ENCODE measurements around the gene GNA14.
"Not testable (repeated sequence)": the region's sequence is repeated elsewhere in the genome, so short reads cannot be mapped to it uniquely, and the experiment has no call there.

Gene GNA14

DNA sequence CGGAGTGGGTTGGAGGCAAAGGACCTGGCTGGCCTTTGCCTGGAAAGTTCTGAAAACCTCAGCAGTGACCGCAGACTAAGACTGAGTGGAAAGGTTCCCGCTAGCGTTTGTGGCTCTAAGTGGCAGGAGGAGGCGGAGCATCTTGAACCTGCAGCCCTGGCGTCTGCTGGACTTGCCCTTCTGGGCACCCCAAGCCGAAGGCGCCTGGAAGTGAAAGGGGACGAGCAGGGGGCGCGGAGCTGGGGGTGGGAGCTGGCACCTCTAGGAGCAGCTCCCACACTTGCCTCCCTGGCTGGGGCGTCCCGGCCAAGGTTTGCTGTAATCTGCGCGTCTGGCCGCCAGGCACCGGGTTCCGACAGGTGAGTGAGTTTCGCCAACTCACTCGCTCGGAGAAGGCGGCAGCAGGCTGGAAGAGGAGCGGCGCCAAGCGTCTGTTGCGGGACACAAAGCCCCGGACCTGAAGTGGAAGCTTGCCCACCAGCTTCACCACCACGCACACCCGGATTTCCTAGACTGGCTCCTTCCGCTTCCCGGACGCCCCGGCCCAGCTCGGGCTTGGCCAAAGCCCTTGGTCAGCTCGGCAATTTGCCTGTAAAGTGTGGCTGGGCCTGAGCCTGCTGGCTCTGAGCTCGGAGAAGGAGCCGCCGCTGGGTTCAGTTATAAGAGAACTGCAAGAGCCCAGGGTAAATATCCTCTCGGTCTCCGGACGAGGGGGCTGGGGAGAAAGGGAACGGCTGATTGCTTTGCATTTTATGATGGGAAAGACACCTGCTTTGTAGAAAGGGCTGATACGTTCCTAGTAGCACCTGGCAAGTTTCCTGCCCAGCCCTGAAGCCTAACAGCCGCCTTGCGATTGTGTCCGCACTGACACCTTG lies at the start of gene GNA14:
Gene GNA14 (minus strand): TSS at position 89 of the 875 bp plus-strand sequence. CDS start 529 bp downstream, outside the sequence.
- no peaks in the 10 kb centered on the region for H3K79me2 ChIP-seq (ENCODE audit: insufficient read depth, low read depth)
- TF ChIP-seq, protein P1, sequence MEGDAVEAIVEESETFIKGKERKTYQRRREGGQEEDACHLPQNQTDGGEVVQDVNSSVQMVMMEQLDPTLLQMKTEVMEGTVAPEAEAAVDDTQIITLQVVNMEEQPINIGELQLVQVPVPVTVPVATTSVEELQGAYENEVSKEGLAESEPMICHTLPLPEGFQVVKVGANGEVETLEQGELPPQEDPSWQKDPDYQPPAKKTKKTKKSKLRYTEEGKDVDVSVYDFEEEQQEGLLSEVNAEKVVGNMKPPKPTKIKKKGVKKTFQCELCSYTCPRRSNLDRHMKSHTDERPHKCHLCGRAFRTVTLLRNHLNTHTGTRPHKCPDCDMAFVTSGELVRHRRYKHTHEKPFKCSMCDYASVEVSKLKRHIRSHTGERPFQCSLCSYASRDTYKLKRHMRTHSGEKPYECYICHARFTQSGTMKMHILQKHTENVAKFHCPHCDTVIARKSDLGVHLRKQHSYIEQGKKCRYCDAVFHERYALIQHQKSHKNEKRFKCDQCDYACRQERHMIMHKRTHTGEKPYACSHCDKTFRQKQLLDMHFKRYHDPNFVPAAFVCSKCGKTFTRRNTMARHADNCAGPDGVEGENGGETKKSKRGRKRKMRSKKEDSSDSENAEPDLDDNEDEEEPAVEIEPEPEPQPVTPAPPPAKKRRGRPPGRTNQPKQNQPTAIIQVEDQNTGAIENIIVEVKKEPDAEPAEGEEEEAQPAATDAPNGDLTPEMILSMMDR (conservative IDR thresholded peaks at IDR 0.05; ENCODE audit: low read depth, low read length), result no peak
- H3K36me3 ChIP-seq (ENCODE audit: insufficient read depth), result no peaks in the 10 kb centered on the region
- H2AFZ ChIP-seq (ENCODE audit: low read depth), result no peak within 1 kb of the TSS
- no peak within 1 kb of the TSS for H3K4me3 ChIP-seq (IDR thresholded peaks at IDR 0.05; ENCODE audit: insufficient read depth, low read depth, low read length)
- H3K9ac ChIP-seq, result no peak within 1 kb of the TSS
- no peaks in the 10 kb centered on the region for H4K20me1 ChIP-seq (ENCODE audit: insufficient read depth)
- no peak within 1 kb of the TSS for H3K4me2 ChIP-seq
- H3K27ac ChIP-seq, result no peak within 1 kb of the TSS
- no peaks in the 10 kb centered on the region for H3K27me3 ChIP-seq (ENCODE audit: insufficient read depth, low read depth)
- no peaks in the 10 kb centered on the region for H3K4me1 ChIP-seq (ENCODE audit: low read depth, poor library complexity, severe bottlenecking)

DNA sequence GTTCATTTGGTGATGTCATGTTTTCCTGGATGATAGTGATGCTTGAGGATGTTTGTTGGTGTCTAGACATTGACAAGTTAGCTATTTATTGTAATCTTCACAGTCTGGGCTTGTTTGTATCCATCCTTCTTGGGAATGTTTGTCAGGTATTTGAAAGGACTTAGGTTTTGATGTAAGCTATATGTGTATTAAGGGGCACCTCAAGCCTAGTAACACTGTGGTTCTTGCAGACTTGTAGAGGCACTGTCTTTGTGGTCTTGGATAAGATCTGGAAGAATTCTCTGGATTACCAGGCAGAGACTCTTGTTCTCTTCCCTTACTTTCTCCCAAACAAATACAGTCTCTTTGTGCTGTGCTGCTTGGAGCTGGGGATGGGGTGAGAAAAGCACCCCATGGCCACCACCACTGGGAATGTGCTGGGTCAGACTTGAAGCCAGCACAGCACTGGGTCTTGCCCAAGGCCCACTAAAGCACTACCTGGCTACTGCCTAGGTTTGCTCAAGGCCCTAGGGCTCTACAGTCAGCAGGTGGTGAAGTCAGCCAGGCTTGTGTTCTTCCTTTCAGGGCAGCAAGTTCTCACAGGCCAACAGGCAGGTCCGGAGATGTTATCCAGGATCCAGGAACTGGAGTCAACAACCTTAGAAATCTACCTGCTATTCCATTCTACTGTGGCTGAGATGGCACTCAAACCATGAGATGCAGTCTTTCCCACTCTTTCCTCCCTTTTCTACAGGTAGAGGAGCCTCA lies 49.3 kb upstream of the GNA14 start:
- Histone ChIP-seq H3K27ac (no peak overlapping the region), H3K9ac (no peak overlapping the region), H3K4me1 (ENCODE audit: low read depth, poor library complexity, severe bottlenecking) (no peaks in the 10 kb centered on the region), H3K36me3 (ENCODE audit: insufficient read depth) (no peaks in the 10 kb centered on the region), H4K20me1 (ENCODE audit: insufficient read depth) (no peaks in the 10 kb centered on the region), H3K4me3 (IDR thresholded peaks at IDR 0.05; ENCODE audit: insufficient read depth, low read depth, low read length) (no peak overlapping the region), H3K27me3 (ENCODE audit: insufficient read depth, low read depth) (no peaks in the 10 kb centered on the region), H3K79me2 (ENCODE audit: insufficient read depth, low read depth) (no peaks in the 10 kb centered on the region), H3K4me2 (no peak overlapping the region), H2AFZ (ENCODE audit: low read depth) (no peak overlapping the region)
- TF ChIP-seq, protein P1 (conservative IDR thresholded peaks at IDR 0.05; ENCODE audit: low read depth, low read length), result no peak

DNA sequence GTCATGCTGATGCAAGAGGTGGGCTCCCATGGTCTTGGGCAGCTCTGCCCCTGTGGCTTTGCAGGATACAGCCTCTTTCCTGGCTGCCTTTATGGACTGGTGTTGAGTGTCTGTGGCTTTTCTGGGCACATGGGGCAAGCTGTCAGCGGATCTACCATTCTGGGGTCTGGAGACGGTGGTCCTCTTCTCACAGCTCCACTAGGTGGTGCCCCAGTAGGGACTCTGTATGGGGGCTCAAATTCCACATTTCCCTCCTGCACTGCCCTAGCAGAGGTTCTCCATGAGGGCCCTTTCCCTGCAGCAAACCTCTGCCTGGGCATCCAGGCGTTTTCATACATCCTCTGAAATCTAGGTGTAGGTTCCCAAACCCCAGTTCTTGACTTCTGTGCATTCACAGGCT lies 42.6 kb upstream of the GNA14 start:
- H4K20me1 ChIP-seq (ENCODE audit: insufficient read depth); H3K4me1 ChIP-seq (ENCODE audit: low read depth, poor library complexity, severe bottlenecking); H3K9ac ChIP-seq; H3K27me3 ChIP-seq (ENCODE audit: insufficient read depth, low read depth); H3K4me3 ChIP-seq (IDR thresholded peaks at IDR 0.05; ENCODE audit: insufficient read depth, low read depth, low read length); H3K79me2 ChIP-seq (ENCODE audit: insufficient read depth, low read depth); H3K36me3 ChIP-seq (ENCODE audit: insufficient read depth); H2AFZ ChIP-seq (ENCODE audit: low read depth); H3K27ac ChIP-seq; H3K4me2 ChIP-seq: not testable (repeated sequence)

DNA sequence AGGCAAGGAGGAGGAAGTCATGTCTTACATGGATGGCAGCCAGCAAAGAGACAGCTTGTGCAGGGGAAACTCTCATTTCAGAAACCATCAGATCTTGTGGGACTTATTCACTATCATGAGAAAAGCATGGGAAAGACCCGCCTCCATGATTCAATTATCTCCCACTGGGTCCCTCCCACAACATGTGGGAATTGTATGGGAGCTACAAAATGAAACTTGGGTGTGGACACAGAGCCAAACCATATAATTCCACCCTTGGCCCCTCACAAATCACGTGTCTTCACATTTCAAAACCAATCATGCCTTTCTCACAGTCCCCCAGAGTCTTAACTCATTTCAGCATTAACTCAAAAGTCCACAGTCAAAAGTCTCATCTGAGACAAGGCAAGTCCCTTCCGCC lies 42.0 kb upstream of the GNA14 start:
- H3K9ac ChIP-seq; H3K36me3 ChIP-seq (ENCODE audit: insufficient read depth); H4K20me1 ChIP-seq (ENCODE audit: insufficient read depth); H3K4me1 ChIP-seq (ENCODE audit: low read depth, poor library complexity, severe bottlenecking); H2AFZ ChIP-seq (ENCODE audit: low read depth); H3K4me3 ChIP-seq (IDR thresholded peaks at IDR 0.05; ENCODE audit: insufficient read depth, low read depth, low read length); H3K27me3 ChIP-seq (ENCODE audit: insufficient read depth, low read depth); H3K27ac ChIP-seq; H3K79me2 ChIP-seq (ENCODE audit: insufficient read depth, low read depth); H3K4me2 ChIP-seq: not testable (repeated sequence)

DNA sequence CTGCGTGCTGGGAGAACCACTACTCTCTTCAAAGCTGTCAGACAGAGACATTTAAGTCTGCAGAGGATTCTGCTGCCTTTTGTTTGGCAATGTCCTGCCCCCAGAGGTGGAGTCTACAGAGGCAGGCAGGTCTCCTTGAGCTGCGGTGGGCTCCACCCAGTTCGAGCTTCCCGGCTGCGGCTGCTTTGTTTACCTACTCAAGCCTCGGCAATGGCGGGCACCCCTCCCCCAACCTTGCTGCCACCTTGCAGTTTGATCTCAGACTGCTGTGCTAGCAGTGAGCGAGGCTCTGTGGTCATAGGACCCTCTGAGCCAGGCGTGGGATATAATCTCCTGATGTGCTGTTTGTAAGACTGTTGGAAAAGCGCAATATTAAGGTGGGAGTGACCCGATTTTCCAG lies 39.6 kb upstream of the GNA14 start:
- H3K4me1 ChIP-seq (ENCODE audit: low read depth, poor library complexity, severe bottlenecking); H3K79me2 ChIP-seq (ENCODE audit: insufficient read depth, low read depth); H4K20me1 ChIP-seq (ENCODE audit: insufficient read depth); H3K4me2 ChIP-seq; H2AFZ ChIP-seq (ENCODE audit: low read depth); H3K36me3 ChIP-seq (ENCODE audit: insufficient read depth); H3K4me3 ChIP-seq (IDR thresholded peaks at IDR 0.05; ENCODE audit: insufficient read depth, low read depth, low read length); H3K27ac ChIP-seq; H3K9ac ChIP-seq; H3K27me3 ChIP-seq (ENCODE audit: insufficient read depth, low read depth): not testable (repeated sequence)
